Panc1 (cell line): ENCODE results near the gene ELAPOR1. TPM values are rescaled to one million over a fixed set of nuclear protein-coding genes. Genes with fewer than 3 reads are reported as not detected.

ENCODE experiments used
- ATAC-seq: fragments of 200-7000 bp; cut with Tn5 transposase; 2 replicates; pipeline ENCODE4 v1.9.1; 2020; ENCODE audit warnings: mild to moderate bottlenecking, moderate library complexity
- BruUV-seq: library from RNA; stranded (reverse); fragments of 400-500 nt; replicated peaks from 2 replicates; lab custom pipeline; 2021; lab: Mats Ljungman, UMichigan
- CTCF ChIA-PET: fragments of 300-600 bp; sonication (Branson Sonifier 250); formaldehyde crosslinking; loops from one replicate; lab custom pipeline; 2022; ENCODE audit warnings: antibody characterized with exemption; lab: Charles Lee
- POLR2A ChIA-PET: fragments of 300-600 bp; sonication (Branson Sonifier 250); formaldehyde crosslinking; loops from one replicate; lab custom pipeline; 2022; ENCODE audit warnings: antibody characterized with exemption; lab: Charles Lee
- DNase-seq: peaks from one replicate; pipeline ENCODE4 v3.0.0-alpha.2; 2010; ENCODE audit warnings: low read depth, low spot score
- H3K27ac ChIP-seq: 2 replicates; pipeline ENCODE4 v1.5.1; 2011; ENCODE audit warnings: mild to moderate bottlenecking, low read length, inconsistent platforms
- H3K27me3 ChIP-seq: fragments of 200-500 bp; sonication (Bioruptor generic); 2 replicates; pipeline ENCODE4 v1.6.0; 2014; ENCODE audit warnings: low read length, inconsistent platforms; ENCODE audit not compliant: control insufficient read depth, insufficient read depth
- H3K36me3 ChIP-seq: fragments of 200-500 bp; sonication (Bioruptor generic); 2 replicates; pipeline ENCODE4 v1.5.1; 2014; ENCODE audit warnings: inconsistent platforms, mild to moderate bottlenecking, low read length, moderate library complexity; ENCODE audit not compliant: control insufficient read depth, insufficient read depth
- H3K4me1 ChIP-seq: 2 replicates; pipeline ENCODE4 v1.5.1; 2011; ENCODE audit warnings: inconsistent platforms, mild to moderate bottlenecking, low read length, moderate library complexity; ENCODE audit not compliant: control insufficient read depth, insufficient read depth
- H3K4me3 ChIP-seq, 2 experiments: 2 replicates each; pipeline ENCODE4 v1.5.1; 2011 to 2012; ENCODE audit warnings: low read depth in 2 of 2, low read length in 2 of 2, mild to moderate bottlenecking in 2 of 2, inconsistent platforms in 1 of 2, moderate library complexity in 1 of 2
- H3K9me3 ChIP-seq: fragments of 200-500 bp; sonication (Bioruptor generic); 2 replicates; pipeline ENCODE4 v1.5.1; 2014; ENCODE audit warnings: low read depth, mild to moderate bottlenecking, inconsistent platforms, low read length, moderate library complexity; ENCODE audit not compliant: control insufficient read depth, insufficient read depth
- POLR2AphosphoS5 ChIP-seq: IDR thresholded peaks from 2 replicates; pipeline ENCODE4 v1.6.1; 2012; ENCODE audit warnings: mild to moderate bottlenecking, low read depth, low read length, moderate library complexity
- REST ChIP-seq, 2 experiments: IDR thresholded peaks; 2 replicates each; pipeline ENCODE4 v1.6.1; 2011 to 2012; ENCODE audit warnings: low read depth in 2 of 2, control low read depth in 1 of 2, low read length in 1 of 2, mild to moderate bottlenecking in 1 of 2, moderate library complexity in 1 of 2; ENCODE audit not compliant: insufficient read depth in 1 of 2
- SIN3A ChIP-seq: IDR thresholded peaks from 2 replicates; pipeline ENCODE4 v1.6.1; 2012; ENCODE audit warnings: low read depth, mild to moderate bottlenecking, low read length, moderate library complexity, borderline replicate concordance; ENCODE audit not compliant: insufficient read depth
- TCF7L2 ChIP-seq: IDR thresholded peaks from 2 replicates; pipeline ENCODE4 v1.6.1; 2011; ENCODE audit warnings: mild to moderate bottlenecking, low read depth, low read length, inconsistent platforms
- in situ Hi-C: cut with HindIII; loops from 2 replicates; pipeline ENCODE4 v1.10.0; 2016; ENCODE audit warnings: low sequenced_read_pairs, low pct_unique_long_range_greater_than_20kb
- intact Hi-C: fragments of 100-400 bp; cut with micrococcal nuclease; formaldehyde crosslinking; loops from one replicate; pipeline ENCODE4 v1.10.0; 2022; ENCODE audit not compliant: unreplicated experiment
- total RNA-seq: library from RNA; stranded (reverse); gene quantifications from one replicate; pipeline ENCODE4 v1.2.1, GENCODE V29; 2021; ENCODE audit not compliant: unreplicated experiment
- TF ChIP-seq, protein P1 (sequence below): fragments of 450-650 bp; IDR thresholded peaks from 2 replicates; pipeline ENCODE4 v1.5.1; 2017; ENCODE audit warnings: mild to moderate bottlenecking

The ELAPOR1 gene
- total RNA-seq, 1 experiment from 2014 or later: 0.28 TPM

DNA sequence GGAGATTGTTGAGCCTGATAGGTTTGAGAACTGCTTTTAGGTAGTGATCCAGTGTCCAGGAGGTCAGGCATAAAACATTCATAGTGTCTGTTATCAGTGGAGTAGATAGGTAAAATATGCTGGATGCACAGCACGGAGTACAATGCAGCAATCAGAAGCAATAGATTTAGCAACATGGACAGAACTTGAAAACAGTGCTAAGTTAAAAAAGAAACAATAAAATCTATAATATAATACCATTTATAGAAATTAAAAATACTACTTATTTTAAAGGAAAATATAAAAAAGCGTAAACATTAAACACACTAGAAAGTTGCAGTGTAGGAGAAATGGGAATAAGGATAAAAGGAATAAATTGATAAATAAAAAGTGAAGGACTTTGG lies 34.7 kb upstream of the ELAPOR1 start:
- ChIA-PET CTCF (no interaction called here), POLR2A (no interaction called here)
- no peak for TF ChIP-seq POLR2AphosphoS5
- TF ChIP-seq TCF7L2: no peak
- TF ChIP-seq, protein P1, sequence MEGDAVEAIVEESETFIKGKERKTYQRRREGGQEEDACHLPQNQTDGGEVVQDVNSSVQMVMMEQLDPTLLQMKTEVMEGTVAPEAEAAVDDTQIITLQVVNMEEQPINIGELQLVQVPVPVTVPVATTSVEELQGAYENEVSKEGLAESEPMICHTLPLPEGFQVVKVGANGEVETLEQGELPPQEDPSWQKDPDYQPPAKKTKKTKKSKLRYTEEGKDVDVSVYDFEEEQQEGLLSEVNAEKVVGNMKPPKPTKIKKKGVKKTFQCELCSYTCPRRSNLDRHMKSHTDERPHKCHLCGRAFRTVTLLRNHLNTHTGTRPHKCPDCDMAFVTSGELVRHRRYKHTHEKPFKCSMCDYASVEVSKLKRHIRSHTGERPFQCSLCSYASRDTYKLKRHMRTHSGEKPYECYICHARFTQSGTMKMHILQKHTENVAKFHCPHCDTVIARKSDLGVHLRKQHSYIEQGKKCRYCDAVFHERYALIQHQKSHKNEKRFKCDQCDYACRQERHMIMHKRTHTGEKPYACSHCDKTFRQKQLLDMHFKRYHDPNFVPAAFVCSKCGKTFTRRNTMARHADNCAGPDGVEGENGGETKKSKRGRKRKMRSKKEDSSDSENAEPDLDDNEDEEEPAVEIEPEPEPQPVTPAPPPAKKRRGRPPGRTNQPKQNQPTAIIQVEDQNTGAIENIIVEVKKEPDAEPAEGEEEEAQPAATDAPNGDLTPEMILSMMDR: no peak
- no peak for TF ChIP-seq SIN3A
- no peak for TF ChIP-seq REST (IDR thresholded peaks at IDR 0.05; ENCODE audit: insufficient read depth in 1 of 2, low read depth in 2 of 2, low read length in 1 of 2)
- intact Hi-C loops (no loop called here), in situ Hi-C loops (no loop called here)
- H3K9me3 ChIP-seq: no peaks in the 10 kb centered on the region
- no peaks in the 10 kb centered on the region for H3K27me3 ChIP-seq
- H3K36me3 ChIP-seq: peaks cover 8% of the 10 kb centered on the region; the same call in 1 of the 2 replicates
- H3K27ac ChIP-seq: peak overlapping the region; percentile 48
- DNase-seq (no peak), ATAC-seq (no peak)
- no TSS peak for BruUV-seq
- peaks cover 7% of the 10 kb centered on the region; the same call in 1 of the 2 replicates for H3K4me1 ChIP-seq
- H3K4me3 ChIP-seq: peak overlapping the region; percentile 9 to 23; a peak in 2 of 4 replicates

DNA sequence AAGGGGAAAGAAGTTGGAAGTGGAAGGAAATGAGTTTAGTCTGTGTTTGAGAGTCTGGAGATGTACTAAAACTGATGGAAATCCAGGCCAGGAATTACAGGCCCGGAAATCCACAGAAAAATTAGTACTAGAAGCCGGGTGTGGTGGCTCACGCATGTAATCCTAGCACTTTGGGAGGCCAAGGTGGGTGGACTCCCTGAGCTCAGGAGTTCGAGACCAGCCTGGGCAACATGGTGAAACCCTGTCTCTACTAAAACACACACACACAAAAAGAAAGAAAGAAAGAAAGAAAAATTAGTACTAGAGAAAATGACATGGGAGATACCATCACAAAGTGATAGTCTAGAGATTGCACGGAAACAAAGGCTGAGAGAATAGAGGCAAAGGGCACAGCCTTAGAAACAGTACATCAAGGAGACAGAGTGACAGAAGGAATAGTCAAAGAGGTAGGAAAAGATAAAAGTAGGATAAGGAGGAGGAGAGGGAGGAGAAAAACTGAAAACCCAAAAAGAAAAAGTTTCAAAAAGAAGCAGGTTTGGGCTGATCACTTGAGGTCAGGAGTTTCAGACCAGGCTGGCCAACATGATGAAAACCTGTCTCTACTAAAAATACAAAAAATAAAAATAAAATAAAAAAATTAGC lies 33.4 kb upstream of the ELAPOR1 start:
- intact Hi-C loops: no loop called here
- H3K9me3 ChIP-seq: no peaks in the 10 kb centered on the region
- CTCF ChIA-PET: no interaction called here
- peaks cover 1% of the 10 kb centered on the region; the same call in 1 of the 2 replicates for H3K36me3 ChIP-seq
- H3K27me3 ChIP-seq: no peaks in the 10 kb centered on the region
- POLR2A ChIA-PET: no interaction called here
- peaks cover 4% of the 10 kb centered on the region; the same call in 1 of the 2 replicates for H3K4me1 ChIP-seq
- ATAC-seq (no peak), DNase-seq (no peak)
- BruUV-seq: no TSS peak
- no peak overlapping the region; the same call in 1 of the 2 replicates for H3K27ac ChIP-seq
- H3K4me3 ChIP-seq: no peak overlapping the region
- in situ Hi-C loops: no loop called here
- TF ChIP-seq POLR2AphosphoS5: no peak
- TF ChIP-seq REST (IDR thresholded peaks at IDR 0.05; ENCODE audit: insufficient read depth in 1 of 2, low read depth in 2 of 2, low read length in 1 of 2): no peak
- TF ChIP-seq, protein P1: no peak
- TF ChIP-seq SIN3A: no peak
- TF ChIP-seq TCF7L2: no peak
